ENCODE measurements around the gene CHST9. TPM values are rescaled to one million over a fixed set of nuclear protein-coding genes. Genes with fewer than 3 reads are reported as not detected.

The CHST9 gene
- total RNA-seq, 1 experiment from 2014 or later: 0.07 TPM

DNA sequence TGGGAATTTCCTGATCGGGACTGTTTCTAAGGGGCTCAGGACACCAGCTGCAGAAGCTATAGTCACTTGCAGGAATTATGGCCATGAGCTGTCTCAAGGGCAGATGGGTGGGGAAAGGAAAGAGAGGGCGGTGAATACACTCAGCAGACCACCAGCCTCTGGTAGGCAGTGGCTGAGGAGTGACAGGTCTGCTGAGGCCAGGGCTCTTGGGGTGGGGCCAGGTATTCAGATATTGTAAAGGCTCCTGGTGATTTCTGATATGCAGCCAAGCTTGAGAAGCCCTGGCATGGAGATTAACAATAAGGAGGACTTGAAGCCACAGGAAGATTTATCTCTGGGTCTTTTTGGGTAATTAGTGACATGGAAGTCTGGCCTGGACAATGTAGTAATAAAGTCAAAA, 174.3 kb downstream of the CHST9 start:
- Histone ChIP-seq H3F3A (ENCODE audit: insufficient read depth, low read depth) (no peaks in the 10 kb centered on the region), H3K27me3 (ENCODE audit: insufficient read depth, low read depth) (no peaks in the 10 kb centered on the region), H3K9me3 (ENCODE audit: insufficient read depth, low read depth) (no peaks in the 10 kb centered on the region), H3K36me3 (ENCODE audit: low read depth) (no peaks in the 10 kb centered on the region), H3K27ac (no peak overlapping the region), H3K9me2 (ENCODE audit: insufficient read depth) (no peaks in the 10 kb centered on the region), H3K4me1 (replicated peaks; ENCODE audit: insufficient read depth) (no peaks in the 10 kb centered on the region), H2AFZ (no peak overlapping the region), H3K79me2 (ENCODE audit: low read depth) (no peaks in the 10 kb centered on the region), H3K4me3 (no peak overlapping the region), H4K20me1 (ENCODE audit: insufficient read depth) (no peaks in the 10 kb centered on the region), H3K4me2 (no peak overlapping the region)
- ChIA-PET CTCF (no interaction called here), POLR2A (ENCODE audit: unreplicated experiment) (no interaction called here)
- intact Hi-C loops (cut with micrococcal nuclease; ENCODE audit: unreplicated experiment): no loop called here
- TF ChIP-seq EZH2 (IDR thresholded peaks at IDR 0.05; ENCODE audit: low read depth): no peak
- TF ChIP-seq, protein P1, sequence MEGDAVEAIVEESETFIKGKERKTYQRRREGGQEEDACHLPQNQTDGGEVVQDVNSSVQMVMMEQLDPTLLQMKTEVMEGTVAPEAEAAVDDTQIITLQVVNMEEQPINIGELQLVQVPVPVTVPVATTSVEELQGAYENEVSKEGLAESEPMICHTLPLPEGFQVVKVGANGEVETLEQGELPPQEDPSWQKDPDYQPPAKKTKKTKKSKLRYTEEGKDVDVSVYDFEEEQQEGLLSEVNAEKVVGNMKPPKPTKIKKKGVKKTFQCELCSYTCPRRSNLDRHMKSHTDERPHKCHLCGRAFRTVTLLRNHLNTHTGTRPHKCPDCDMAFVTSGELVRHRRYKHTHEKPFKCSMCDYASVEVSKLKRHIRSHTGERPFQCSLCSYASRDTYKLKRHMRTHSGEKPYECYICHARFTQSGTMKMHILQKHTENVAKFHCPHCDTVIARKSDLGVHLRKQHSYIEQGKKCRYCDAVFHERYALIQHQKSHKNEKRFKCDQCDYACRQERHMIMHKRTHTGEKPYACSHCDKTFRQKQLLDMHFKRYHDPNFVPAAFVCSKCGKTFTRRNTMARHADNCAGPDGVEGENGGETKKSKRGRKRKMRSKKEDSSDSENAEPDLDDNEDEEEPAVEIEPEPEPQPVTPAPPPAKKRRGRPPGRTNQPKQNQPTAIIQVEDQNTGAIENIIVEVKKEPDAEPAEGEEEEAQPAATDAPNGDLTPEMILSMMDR (conservative IDR thresholded peaks at IDR 0.05): no peak
- DNase-seq: no peak
- no TSS peak for BruUV-seq (replicated peaks)

DNA sequence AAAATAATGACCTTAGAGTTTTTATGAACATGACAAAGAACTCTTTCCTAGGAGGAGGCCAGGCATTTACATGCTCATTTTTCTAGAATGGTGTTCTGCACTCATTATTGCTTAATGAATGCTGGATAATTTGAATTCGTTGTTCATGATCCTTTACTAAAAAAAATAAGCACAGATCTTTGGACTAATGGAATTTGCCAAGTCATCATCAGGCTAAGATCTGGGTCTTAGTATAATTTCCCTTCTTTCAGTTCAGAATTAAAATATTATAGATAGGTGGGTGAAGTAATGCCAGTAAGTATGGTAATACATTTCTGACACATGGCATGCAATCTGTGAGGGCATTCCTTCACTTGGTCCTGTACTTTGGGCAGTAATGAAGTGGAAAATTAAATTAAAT, 175.8 kb downstream of the CHST9 start:
- Histone ChIP-seq H3F3A (ENCODE audit: insufficient read depth, low read depth) (no peaks in the 10 kb centered on the region), H2AFZ (no peak overlapping the region), H3K9me3 (ENCODE audit: insufficient read depth, low read depth) (no peaks in the 10 kb centered on the region), H3K79me2 (ENCODE audit: low read depth) (no peaks in the 10 kb centered on the region), H3K9me2 (ENCODE audit: insufficient read depth) (no peaks in the 10 kb centered on the region), H3K4me1 (replicated peaks; ENCODE audit: insufficient read depth) (no peaks in the 10 kb centered on the region), H3K27ac (no peak overlapping the region), H3K27me3 (ENCODE audit: insufficient read depth, low read depth) (no peaks in the 10 kb centered on the region), H3K36me3 (ENCODE audit: low read depth) (no peaks in the 10 kb centered on the region), H4K20me1 (ENCODE audit: insufficient read depth) (no peaks in the 10 kb centered on the region), H3K4me2 (no peak overlapping the region), H3K4me3 (no peak overlapping the region)
- no peak for TF ChIP-seq EZH2 (IDR thresholded peaks at IDR 0.05; ENCODE audit: low read depth)
- TF ChIP-seq, protein P1 (conservative IDR thresholded peaks at IDR 0.05): no peak
- no TSS peak for BruUV-seq (replicated peaks)
- CTCF ChIA-PET: no interaction called here
- DNase-seq: no peak
- intact Hi-C loops (cut with micrococcal nuclease; ENCODE audit: unreplicated experiment): loop anchor here (10.0 kb wide), 1 partner anchor 604 kb away; no protein-coding TSS in a partner anchor
- POLR2A ChIA-PET (ENCODE audit: unreplicated experiment): no interaction called here

DNA sequence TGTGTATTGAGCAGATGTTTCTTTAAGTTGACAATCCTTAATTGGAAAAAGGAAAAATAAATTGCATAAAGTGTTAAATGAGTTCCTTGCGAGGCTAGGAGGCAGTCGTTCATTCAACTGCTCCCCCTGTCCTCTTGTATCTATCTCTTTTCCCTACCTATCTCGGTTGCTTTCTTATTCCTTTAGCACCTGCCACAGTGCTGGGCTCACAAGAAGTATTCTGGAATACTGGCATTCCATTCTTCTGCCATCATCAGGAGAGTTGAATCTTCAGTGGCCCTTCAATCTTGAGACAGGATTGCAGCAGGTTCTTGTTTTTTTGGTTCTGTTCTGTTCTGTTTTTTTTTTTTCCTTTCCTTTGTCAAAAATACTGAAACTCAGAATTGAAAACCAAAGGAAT, 176.5 kb downstream of the CHST9 start:
- ChIA-PET POLR2A (ENCODE audit: unreplicated experiment) (no interaction called here), CTCF (no interaction called here)
- H3K4me1 ChIP-seq (replicated peaks; ENCODE audit: insufficient read depth): no peaks in the 10 kb centered on the region
- no peaks in the 10 kb centered on the region for H3F3A ChIP-seq (ENCODE audit: insufficient read depth, low read depth)
- no TSS peak for BruUV-seq (replicated peaks)
- H3K4me2 ChIP-seq: no peak overlapping the region
- H3K79me2 ChIP-seq (ENCODE audit: low read depth): no peaks in the 10 kb centered on the region
- H3K9me2 ChIP-seq (ENCODE audit: insufficient read depth): no peaks in the 10 kb centered on the region
- no peaks in the 10 kb centered on the region for H3K36me3 ChIP-seq (ENCODE audit: low read depth)
- H3K27me3 ChIP-seq (ENCODE audit: insufficient read depth, low read depth): no peaks in the 10 kb centered on the region
- TF ChIP-seq EZH2 (IDR thresholded peaks at IDR 0.05; ENCODE audit: low read depth): no peak
- TF ChIP-seq, protein P1 (conservative IDR thresholded peaks at IDR 0.05): no peak
- DNase-seq: no peak
- H2AFZ ChIP-seq: no peak overlapping the region
- no peak overlapping the region for H3K27ac ChIP-seq
- no peaks in the 10 kb centered on the region for H4K20me1 ChIP-seq (ENCODE audit: insufficient read depth)
- H3K9me3 ChIP-seq (ENCODE audit: insufficient read depth, low read depth): no peaks in the 10 kb centered on the region
- H3K4me3 ChIP-seq: no peak overlapping the region
- intact Hi-C loops (cut with micrococcal nuclease; ENCODE audit: unreplicated experiment): loop anchor here (10.0 kb wide), 1 partner anchor 604 kb away; no protein-coding TSS in a partner anchor

Data from PC-9 (cell line).